NCI-H2227 (cell line): ENCODE measurements around the gene STARD3NL.
"Not testable (repeated sequence)": the region's sequence is repeated elsewhere in the genome, so short reads cannot be mapped to it uniquely, and the experiment has no call there.

Source experiments
- DNase-seq: peaks from one replicate; lab custom pipeline; 2025; ENCODE audit not compliant: unreplicated experiment; lab: John Stamatoyannopoulos, UW

The STARD3NL gene

DNA sequence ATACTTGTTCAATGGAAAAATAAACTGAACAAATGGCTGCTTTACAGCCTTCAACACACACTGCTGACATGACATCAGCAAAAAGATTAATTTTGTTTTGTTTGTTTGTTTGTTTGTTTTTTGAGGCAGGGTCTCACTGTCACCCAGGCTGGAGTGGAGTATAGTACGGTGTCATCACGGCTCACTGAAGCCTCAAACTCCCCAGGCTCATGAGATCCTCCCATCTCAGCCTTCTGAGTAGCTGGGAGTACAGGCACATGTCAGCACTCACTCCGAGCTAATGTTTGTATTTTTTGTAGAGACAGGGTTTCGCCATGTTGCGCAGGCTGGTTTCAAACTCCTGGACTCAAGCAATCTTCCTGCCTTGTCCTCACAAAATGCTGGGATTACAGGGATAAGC is 84.5 kb downstream of the STARD3NL start:
- DNase-seq = no peak

DNA sequence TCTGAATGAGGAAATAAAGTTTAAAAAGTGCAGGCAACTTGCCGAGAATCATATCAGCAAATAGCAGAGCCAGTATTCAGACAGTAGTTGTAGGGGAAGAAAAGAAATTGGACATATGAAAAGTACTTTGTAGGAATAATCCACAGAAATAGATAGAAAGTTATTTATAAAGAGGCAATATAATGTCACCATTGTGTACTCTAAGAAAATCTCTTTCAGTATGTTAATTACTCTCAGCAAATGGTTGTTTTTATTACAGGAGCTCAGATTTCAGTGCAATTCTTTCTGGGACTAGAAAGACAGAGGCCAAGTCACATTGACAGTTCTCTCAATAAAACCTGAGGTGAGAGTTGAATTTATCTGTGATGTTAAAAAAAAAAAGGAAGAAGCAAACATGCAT is 85.2 kb downstream of the STARD3NL start:
- not testable (repeated sequence) for DNase-seq

DNA sequence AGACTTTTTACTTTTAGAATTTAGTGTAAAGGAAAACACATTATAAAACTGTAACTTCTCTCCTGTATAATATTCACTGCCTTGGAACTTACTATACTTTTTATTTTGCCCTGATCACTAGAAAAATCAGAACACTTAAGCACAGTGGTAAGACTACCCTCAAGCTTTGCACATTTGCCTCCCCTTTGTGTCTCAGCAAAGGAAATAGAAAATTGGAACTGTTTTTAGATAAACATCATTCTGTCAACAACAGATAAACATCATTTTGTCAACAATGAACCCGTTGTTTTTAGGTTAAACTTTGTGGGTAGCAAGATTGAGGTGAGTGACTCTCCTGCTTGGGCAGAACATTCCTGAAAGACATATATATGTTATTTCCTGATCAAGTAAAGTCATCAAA is 86.6 kb downstream of the STARD3NL start:
- DNase-seq = not testable (repeated sequence)

DNA sequence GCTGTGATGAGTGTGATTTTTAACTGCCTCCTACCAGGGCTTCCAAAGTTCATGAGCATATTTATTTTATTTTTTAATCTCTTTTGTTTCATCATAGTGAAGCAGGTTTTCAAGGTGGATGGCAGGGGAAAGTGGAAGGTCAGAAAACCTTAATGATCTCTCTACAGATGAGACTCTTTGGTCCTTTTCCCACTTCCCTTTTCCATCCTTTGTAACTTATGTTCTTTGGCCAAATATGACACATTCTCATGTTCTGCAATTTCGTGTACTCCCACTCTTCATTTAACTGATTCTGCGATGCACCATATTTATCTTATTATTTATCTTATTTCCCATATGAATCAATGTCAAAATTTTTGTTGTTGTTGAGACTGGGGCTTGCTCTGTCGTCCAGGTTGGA is 87.9 kb downstream of the STARD3NL start:
- DNase-seq = not testable (repeated sequence)

DNA sequence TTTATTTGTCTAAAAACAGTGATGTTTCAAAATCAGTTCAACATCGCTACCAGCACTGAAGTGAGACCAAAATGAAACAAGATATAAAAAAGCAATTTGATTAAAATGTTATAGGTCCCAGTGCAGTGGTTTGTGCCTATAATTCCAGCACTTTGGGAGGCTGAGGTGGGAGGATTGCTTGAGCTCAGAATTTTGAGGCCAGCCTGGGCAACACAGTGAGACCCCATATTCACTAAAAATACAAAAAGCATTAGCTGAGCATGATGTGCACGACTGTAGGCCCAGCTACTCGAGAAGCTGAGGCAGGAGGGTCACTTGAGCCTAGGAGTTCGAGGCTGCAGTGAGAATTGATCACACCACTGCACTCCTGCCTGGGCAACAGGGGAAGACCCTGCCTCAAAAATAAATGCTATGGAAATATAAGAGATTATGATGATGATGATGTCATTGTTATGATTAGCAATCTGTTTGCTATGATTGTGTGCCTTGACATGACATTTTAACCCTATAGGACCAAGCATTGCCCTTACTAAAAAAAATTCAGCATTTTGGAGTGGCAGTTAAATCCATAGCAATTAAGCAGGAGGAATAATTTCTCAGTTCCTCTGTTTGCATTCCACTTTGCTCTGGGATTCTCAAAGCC is 91.8 kb downstream of the STARD3NL start:
- DNase-seq = not testable (repeated sequence)

DNA sequence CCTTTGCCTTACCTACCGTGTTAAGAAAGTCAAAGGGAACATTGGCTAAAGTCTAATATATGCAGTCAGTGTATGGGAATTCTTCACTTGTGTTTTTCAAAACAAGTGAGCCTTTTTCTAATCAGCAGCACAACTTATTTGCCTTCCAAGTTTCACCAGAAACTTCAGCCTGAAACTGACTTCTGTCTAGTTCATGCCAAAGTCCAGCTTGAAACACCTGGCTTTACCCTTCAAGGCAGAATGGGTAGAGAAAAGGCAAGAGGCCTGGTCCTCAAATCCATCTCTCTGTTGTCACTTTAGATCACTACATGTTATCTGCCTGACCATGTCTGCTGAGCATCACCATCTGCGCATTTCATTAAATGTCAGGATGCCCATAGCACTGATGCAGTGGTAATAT is 92.4 kb downstream of the STARD3NL start:
- DNase-seq = not testable (repeated sequence)

DNA sequence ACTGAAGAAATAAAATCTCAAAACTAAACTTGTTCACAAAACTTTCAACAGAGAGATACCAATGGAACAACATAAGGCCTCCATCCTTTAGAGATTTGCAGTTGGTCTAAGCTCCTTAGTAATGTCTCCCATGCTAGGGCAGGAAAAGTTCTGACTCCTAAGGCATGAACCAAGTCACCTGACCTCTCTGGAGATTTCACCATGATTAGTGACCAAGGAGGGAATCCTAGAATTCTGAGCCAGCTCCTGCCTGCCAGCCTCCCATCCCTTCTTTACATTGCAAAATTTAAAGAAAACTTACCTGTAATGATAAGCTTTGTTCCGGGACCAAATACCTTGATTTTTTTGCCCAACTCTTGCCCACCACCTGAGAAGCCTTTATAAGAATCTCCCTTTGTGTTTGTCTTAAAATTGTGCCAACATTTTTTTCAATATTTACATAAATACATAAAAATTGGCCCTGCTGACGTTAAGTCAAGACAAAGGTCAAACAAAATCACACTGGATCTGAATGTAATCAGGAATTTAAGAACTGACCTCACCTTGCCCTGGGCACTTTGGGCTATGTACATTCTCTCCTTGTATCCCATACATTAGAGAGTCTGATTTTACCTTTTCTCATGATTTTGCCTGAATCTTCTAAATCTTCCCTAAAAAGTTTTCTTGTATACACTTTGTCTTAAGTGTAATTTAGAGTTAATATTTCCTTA is 95.4 kb downstream of the STARD3NL start, which contains the start of gene TARP:
TSS of gene TARP (minus strand) at position 351 of the 710 bp plus-strand sequence.
- DNase-seq = no peak

DNA sequence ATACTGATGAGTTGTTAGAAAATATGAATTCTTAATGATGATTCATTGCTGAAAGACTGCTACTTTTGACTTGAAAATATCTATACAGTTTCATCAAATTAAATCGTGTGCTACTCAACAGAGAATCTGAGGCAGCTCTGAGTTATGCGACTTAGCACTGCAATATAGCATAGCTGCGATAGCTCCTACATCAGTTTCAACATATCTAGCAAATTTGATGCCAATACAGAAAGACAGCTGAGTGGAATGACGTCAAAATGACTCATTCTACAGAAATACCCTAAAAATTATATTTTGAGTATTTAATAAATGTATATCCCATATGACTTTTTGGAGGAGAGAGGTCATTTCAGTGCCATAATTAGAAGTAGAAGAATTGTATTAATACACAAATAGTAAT is 96.4 kb downstream of the STARD3NL start:
- DNase-seq = no peak

DNA sequence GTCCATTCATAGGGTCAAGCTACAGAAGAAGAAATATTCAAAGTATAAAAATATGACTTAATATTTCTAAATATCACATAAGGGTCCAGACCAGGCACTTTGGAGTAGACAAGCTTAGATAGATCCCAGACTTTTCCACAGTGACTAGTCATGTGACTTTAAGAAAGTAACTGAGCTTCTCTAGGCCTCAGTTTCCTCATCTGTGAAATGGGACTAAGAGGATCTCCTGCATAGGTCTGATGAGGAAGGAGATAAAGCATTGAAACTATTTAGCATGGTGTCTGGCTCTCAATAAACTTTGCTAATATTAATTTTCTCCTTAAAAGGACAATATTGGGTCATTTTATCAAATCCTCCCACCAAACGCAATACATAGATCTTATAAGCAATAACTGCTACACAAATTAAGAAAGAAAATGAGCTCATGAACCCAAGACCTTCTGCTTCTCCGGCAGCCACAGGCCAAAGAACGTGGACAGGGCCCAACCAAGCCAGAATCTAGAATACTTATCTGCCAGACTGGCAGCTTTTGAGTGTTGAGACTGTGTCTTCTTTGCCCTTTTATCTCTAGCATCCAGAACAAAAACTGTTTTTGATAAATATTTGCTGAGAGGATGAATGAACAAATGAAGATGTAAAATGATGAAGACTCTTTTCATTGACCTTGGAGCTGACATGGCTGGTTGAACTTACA is 97.0 kb downstream of the STARD3NL start:
- DNase-seq = no peak

DNA sequence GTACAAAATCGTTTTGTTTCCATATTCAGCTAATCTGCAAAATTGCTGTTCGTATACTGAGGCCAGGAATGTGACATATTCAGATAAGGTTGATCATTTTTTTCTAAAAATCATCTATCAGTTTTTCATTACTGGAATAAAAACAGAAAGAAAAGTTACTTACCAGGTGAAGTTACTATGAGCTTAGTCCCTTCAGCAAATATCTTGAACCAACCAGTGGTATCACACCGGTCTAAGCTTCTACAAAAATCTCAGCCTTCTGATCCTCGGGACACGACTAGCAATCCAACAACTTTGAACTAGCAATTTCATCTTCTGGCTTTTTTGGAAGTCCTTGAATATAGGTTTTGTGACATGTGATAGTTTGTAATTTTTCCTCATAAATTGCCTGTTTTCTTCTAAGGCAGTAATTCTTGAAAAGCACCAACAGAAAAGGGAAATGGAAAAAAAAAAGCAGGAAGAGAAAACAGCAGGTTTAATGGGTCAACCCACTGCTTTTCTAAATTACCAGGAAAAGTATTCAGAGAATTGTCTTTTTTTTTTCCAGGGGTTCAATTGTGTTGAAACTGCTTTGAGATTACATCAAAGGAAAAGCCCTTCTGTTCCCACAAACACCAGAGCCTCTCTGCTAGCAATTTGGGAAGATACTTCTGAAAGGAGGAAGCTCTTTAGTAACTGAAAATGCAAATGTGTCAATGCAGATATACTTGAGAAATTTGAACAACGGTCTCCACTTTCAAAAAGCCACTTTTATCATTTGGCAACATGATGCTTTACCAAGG is 98.2 kb downstream of the STARD3NL start:
- DNase-seq = no peak

DNA sequence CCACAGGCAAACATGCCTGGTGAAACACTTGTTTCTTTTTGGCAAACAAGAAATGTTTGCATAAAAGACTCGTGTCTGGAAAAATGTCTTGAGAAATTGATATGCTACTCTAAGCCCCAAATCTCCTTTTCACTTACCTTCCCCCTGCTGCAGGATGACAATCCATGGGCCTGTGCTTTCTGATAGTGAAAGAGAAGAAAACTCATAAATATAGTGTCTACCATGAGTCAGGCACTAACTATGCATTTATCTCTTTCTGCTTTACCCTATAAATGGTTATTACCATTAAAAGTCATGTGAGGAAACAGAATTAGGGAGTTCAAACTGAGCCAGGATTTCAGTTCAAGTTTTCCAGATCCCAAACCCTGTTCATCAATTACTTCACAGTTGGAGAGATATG is 102.0 kb downstream of the STARD3NL start:
- DNase-seq = no peak
